Lung (tissue), 12 donors: ENCODE data around the gene JPT2. TPM values are rescaled to one million over a fixed set of nuclear protein-coding genes. Genes with fewer than 3 reads are reported as not detected.

Experiments used
- ATAC-seq: fragments of 200-7000 bp; cut with Tn5 transposase; one replicate; pipeline ENCODE4 v1.9.1; 2020; ENCODE audit warnings: moderate number of reproducible peaks; ENCODE audit not compliant: insufficient read depth, low FRiP score
- DNase-seq, 3 donors: peaks; one replicate each; pipeline ENCODE4 v3.0.0-alpha.2; 2013 to 2017
- H3K27ac ChIP-seq, 2 donors: one replicate each; pipeline ENCODE4 v1.5.1; 2013; ENCODE audit warnings: mild to moderate bottlenecking in 2 of 2, moderate library complexity in 2 of 2, control low read depth in 1 of 2, inconsistent platforms in 1 of 2, low read depth in 1 of 2, low read length in 1 of 2
- H3K27me3 ChIP-seq, 3 donors: one replicate each; pipeline ENCODE4 v1.5.1; 2013; ENCODE audit warnings: low read length in 2 of 3; ENCODE audit not compliant: control insufficient read depth in 3 of 3, insufficient read depth in 3 of 3
- H3K36me3 ChIP-seq, 4 donors: one replicate each; pipeline ENCODE4 v1.5.1; 2013; ENCODE audit warnings: low read length in 4 of 4, mild to moderate bottlenecking in 1 of 4, moderate library complexity in 1 of 4; ENCODE audit not compliant: control insufficient read depth in 4 of 4, insufficient read depth in 4 of 4
- H3K4me1 ChIP-seq, 5 donors: one replicate each; pipeline ENCODE4 v1.5.1; 2013; ENCODE audit warnings: low read length in 5 of 5, mild to moderate bottlenecking in 2 of 5, moderate library complexity in 1 of 5; ENCODE audit not compliant: control insufficient read depth in 5 of 5, insufficient read depth in 5 of 5
- H3K4me3 ChIP-seq: one replicate; pipeline ENCODE4 v1.5.1; 2013; ENCODE audit warnings: mild to moderate bottlenecking, control low read depth, moderate library complexity
- H3K9ac ChIP-seq, 2 donors: one replicate each; pipeline ENCODE4 v1.5.1; 2013; ENCODE audit warnings: low read length in 2 of 2, control low read depth in 1 of 2; ENCODE audit not compliant: insufficient read depth in 1 of 2
- H3K9me3 ChIP-seq, 4 donors: one replicate each; pipeline ENCODE4 v1.5.1; 2013; ENCODE audit warnings: low read length in 3 of 4, mild to moderate bottlenecking in 1 of 4, moderate library complexity in 1 of 4; ENCODE audit not compliant: control insufficient read depth in 4 of 4, insufficient read depth in 3 of 4
- WGBS, 2 donors: extraction: QIAGEN DNeasy Blood & Tissue Kit; methylation state at CpG; one replicate each; pipeline ENCODE4 v1.1.7; 2013; 5-methylcytosine and 5-hydroxymethylcytosine counted together
- polyA plus RNA-seq, 2 donors: library from polyadenylated mRNA; stranded (reverse); fragments of 200-250 nt; gene quantifications; one replicate each; pipeline ENCODE4 v1.2.1, GENCODE V29; 2013
- total RNA-seq, 2 donors: library from RNA; depleted of rRNA in 1 of 2; stranded (reverse); fragments of >200 nt in 1 of 2; gene quantifications; one replicate each; pipeline ENCODE4 v1.2.1, GENCODE V29; 2014 to 2021
- TF ChIP-seq, protein P1 (sequence below): IDR thresholded peaks from 2 replicates; pipeline ENCODE4 v1.5.1; 2012; ENCODE audit warnings: mild to moderate bottlenecking; ENCODE audit errors: control extremely low read depth, extremely low read depth
- donor health status: control.
- donor health status: control.
- donor health status: Bipolar disorder and iron deficiency.
- donor health status: healthy.
- donor health status: DM: yes; HTN: yes; CAD: no.

The JPT2 gene
- total and polyA plus RNA-seq, 4 donors = 28.7 to 71.9 (median 51.6) TPM

DNA sequence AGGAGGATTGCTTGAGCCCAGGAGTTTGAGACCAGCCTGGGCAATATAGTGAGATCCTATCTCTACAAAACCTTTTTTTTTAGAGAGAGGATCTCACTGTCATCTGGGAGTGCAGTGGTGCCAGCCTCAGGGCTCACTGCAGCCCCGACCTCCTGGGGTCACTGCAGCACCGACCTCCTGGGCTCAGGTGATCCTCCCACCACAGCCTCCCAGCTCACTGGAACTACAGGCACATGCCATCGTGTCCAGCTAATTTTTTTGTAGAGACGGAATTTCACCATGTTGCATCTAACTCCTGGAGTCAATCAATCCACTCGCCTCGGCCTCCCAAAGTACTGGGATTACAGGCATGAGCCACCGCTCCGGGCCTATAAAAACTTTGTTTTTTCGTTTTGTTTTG is 43.3 kb downstream of the JPT2 start:
- 92 to 95% methylated on average over 9 of the region's 9 CpGs for WGBS, 2 donors
- no peaks in the 10 kb centered on the region for H3K9me3 ChIP-seq
- peaks cover 3 to 11% (median 5%) of the 10 kb centered on the region in 4 donors for H3K36me3 ChIP-seq
- DNase-seq = no peak
- H3K4me3 ChIP-seq = no peak overlapping the region
- TF ChIP-seq, protein P1, sequence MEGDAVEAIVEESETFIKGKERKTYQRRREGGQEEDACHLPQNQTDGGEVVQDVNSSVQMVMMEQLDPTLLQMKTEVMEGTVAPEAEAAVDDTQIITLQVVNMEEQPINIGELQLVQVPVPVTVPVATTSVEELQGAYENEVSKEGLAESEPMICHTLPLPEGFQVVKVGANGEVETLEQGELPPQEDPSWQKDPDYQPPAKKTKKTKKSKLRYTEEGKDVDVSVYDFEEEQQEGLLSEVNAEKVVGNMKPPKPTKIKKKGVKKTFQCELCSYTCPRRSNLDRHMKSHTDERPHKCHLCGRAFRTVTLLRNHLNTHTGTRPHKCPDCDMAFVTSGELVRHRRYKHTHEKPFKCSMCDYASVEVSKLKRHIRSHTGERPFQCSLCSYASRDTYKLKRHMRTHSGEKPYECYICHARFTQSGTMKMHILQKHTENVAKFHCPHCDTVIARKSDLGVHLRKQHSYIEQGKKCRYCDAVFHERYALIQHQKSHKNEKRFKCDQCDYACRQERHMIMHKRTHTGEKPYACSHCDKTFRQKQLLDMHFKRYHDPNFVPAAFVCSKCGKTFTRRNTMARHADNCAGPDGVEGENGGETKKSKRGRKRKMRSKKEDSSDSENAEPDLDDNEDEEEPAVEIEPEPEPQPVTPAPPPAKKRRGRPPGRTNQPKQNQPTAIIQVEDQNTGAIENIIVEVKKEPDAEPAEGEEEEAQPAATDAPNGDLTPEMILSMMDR = no peak
- H3K4me1 ChIP-seq = peaks cover 0 to 4% (median 0%) of the 10 kb centered on the region in 5 donors
- no peak overlapping the region for H3K9ac ChIP-seq
- H3K27me3 ChIP-seq = no peaks in the 10 kb centered on the region
- no peak overlapping the region for H3K27ac ChIP-seq
- ATAC-seq = no peak

GRCh38 chr16:1723450-1724147 is 45.5 kb downstream of the JPT2 start:
- H3K4me1 ChIP-seq = peaks cover 0 to 4% (median 0%) of the 10 kb centered on the region in 5 donors
- no peaks in the 10 kb centered on the region for H3K27me3 ChIP-seq
- no peaks in the 10 kb centered on the region for H3K9me3 ChIP-seq
- DNase-seq (peak in 2 of 3 donors; percentile 12 to 22), ATAC-seq (no peak)
- no peak overlapping the region for H3K9ac ChIP-seq
- TF ChIP-seq, protein P1 = peak; percentile 45
- no peak overlapping the region for H3K4me3 ChIP-seq
- peaks cover 3 to 30% (median 10%) of the 10 kb centered on the region in 4 donors for H3K36me3 ChIP-seq
- 54 to 55% methylated on average over 6 of the region's 6 CpGs for WGBS, 2 donors
- no peak overlapping the region for H3K27ac ChIP-seq

DNA sequence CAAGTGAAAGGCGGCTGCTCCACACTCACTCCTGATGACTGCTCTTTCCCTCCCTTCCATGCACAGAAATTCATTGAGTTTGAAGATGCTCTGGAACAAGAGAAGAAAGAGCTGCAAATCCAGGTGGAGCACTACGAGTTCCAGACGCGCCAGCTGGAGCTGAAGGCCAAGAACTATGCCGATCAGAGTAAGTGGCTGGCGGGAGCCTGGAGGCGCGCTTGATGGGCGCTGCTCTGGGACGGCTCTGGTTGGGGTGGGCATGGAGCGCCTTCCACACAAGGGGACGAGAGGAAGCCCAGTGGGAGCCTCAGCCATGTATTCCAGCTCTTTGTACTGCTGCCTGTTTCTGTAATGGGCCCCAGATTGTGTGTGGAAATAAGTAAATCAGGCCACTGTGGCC is 46.4 kb downstream of the JPT2 start:
- no peak for DNase-seq

More for the DNA sequence above, 46.4 kb downstream of the JPT2 start:
- Histone ChIP-seq H3K27ac (no peak overlapping the region), H3K4me1 (peaks cover 0 to 4% (median 0%) of the 10 kb centered on the region in 5 donors), H3K9me3 (no peaks in the 10 kb centered on the region), H3K4me3 (no peak overlapping the region), H3K9ac (no peak overlapping the region), H3K27me3 (no peaks in the 10 kb centered on the region), H3K36me3 (peaks cover 3 to 38% (median 10%) of the 10 kb centered on the region in 4 donors)
- ATAC-seq = no peak
- 93 to 98% methylated on average over 12 of the region's 12 CpGs for WGBS, 2 donors
- TF ChIP-seq, protein P1 = no peak
